ENCODE data around the gene CDKAL1.

DNA sequence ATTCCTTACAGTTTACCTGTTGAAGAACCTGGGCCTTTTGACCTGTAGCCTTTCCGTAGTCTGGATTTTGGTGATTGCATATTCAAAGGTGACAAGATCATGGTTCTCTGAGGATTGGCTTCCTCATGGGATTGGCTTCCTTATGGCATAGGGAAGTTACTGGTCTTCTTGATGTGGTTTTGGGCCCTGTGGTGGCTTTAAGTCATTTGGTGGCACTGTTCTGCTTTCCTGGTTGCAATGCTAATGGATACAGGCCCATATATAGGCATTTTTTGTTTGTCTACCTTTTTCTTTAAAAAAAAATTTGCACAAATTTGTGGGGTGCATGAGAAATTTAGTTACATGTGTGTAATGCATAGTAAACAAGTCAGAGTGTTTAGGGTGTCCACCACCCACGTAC is 185.7 kb downstream of the CDKAL1 start:
- no peak for TF ChIP-seq TAF1 (IDR thresholded peaks at IDR 0.05; ENCODE audit: borderline replicate concordance, insufficient read depth, low read length)
- TF ChIP-seq SIN3A (IDR thresholded peaks at IDR 0.05; ENCODE audit: borderline replicate concordance, insufficient read depth, low read length): no peak
